Fibroblast of mammary gland (primary cell): ENCODE data around the gene SYT12.

Experiments used
- DNase-seq: peaks from one replicate; pipeline ENCODE4 v3.0.0-alpha.2; 2010; ENCODE audit warnings: low read depth
- H3K4me3 ChIP-seq: 2 replicates; pipeline ENCODE4 v1.5.1; 2011; ENCODE audit warnings: low read depth, mild to moderate bottlenecking, low read length, moderate library complexity; ENCODE audit not compliant: control insufficient read depth
- TF ChIP-seq, protein P1 (sequence below): conservative IDR thresholded peaks from 2 replicates; pipeline ENCODE4 v1.5.1; 2011; ENCODE audit warnings: low read depth, low read length, inconsistent platforms; ENCODE audit not compliant: control insufficient read depth, insufficient read depth

The SYT12 gene

DNA sequence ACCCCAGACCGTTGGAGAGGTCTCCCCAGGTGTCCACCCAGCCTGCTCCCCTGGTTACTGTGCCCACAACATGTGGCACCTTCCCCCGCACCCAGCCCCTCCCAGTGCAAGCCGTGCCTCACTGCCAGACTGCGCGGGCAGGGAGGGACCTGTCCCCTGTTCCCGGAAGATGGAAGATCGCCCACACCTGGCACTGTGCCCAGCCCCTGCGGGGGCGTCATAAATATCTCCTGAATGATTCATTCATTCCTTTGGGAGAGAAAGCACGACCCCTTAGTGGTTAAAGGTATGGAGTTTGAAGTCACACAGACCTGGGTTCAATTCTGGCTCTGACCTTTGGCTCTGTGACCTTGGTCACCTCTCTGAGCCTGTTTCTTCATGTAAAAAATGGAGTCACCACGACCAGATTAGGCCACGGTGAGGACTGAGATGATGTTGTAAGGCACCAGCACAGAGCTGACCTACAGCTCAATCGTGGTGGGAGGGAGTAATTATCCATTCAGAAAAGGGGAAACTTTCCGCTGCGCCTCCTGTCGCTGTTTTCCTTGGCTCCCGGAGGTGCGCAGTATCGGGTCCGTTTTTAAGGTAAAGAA lies 497 bp upstream of the SYT12 start:
- peak; percentile 67 for DNase-seq
- H3K4me3 ChIP-seq = no peak overlapping the region

DNA sequence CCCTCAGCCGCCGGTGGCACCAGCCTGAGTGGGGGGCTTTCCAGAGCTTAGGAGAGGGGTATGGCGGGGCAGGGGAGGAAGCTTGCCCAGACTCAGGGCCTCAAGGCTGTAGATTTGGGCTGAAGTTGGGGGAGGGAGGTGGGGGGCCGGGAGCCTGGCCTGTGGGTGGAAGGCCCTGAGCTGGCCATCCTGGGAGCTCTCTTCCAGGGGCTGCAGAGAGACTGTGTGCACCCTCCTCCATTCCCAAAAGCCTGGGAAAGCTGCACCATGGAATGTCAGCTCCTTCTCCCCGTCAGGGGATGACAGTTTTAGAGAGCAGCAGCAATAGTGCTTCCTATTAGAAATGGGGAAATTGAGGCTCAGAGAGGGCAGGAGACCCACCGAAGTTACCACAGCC lies 1.0 kb downstream of the SYT12 start:
- no peak overlapping the region for H3K4me3 ChIP-seq
- TF ChIP-seq, protein P1, sequence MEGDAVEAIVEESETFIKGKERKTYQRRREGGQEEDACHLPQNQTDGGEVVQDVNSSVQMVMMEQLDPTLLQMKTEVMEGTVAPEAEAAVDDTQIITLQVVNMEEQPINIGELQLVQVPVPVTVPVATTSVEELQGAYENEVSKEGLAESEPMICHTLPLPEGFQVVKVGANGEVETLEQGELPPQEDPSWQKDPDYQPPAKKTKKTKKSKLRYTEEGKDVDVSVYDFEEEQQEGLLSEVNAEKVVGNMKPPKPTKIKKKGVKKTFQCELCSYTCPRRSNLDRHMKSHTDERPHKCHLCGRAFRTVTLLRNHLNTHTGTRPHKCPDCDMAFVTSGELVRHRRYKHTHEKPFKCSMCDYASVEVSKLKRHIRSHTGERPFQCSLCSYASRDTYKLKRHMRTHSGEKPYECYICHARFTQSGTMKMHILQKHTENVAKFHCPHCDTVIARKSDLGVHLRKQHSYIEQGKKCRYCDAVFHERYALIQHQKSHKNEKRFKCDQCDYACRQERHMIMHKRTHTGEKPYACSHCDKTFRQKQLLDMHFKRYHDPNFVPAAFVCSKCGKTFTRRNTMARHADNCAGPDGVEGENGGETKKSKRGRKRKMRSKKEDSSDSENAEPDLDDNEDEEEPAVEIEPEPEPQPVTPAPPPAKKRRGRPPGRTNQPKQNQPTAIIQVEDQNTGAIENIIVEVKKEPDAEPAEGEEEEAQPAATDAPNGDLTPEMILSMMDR = no peak
- no peak for DNase-seq

More for the DNA sequence above, 497 bp upstream of the SYT12 start:
- TF ChIP-seq, protein P1 = no peak

DNA sequence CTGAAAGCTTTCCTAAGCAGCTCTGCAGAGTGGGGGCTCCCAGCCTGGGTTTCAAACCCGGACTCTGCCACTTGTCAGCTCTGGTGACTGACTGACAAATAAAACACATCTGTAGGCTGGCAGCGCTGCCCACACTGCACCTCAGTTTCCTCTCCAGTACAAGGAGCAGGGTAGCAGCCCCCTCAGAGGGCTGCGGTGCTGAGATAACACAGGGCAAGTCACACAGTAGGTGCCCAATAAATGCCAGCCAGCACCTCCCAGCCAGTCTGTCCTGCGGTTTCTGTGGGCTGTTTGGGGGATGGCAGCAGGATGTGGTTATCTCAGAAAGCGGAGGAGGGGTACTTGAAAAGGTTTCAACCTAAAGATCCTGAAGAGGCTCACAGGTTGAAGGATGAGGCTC lies 1.5 kb downstream of the SYT12 start:
- TF ChIP-seq, protein P1 = no peak
- DNase-seq = no peak
- no peak overlapping the region for H3K4me3 ChIP-seq

GRCh38 chr11:67024966-67025365 lies 2.0 kb downstream of the SYT12 start:
- H3K4me3 ChIP-seq = no peak overlapping the region
- no peak for DNase-seq
- TF ChIP-seq, protein P1 = no peak

DNA sequence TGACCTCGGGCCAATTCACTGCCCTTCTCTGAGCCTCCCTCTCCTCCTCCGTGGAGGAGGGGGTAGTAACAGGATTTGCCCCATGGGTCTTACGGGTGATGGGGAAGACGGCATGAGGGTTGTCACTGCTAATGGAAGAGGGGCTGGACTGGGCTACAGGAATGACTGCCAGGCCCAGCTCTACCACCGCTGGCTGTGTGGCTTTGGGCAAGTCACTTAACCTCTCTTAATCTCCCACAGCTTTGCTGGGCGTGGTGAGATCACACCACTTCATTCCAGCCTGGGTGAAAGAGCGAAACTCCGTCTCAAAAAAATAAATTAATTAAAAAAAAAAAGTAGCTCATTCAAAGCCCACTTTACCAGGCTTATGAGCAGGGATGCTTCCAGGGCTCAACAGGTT lies 2.8 kb downstream of the SYT12 start:
- TF ChIP-seq, protein P1 = no peak
- no peak overlapping the region for H3K4me3 ChIP-seq
- DNase-seq = no peak

GRCh38 chr11:67026941-67027340 lies 4.0 kb downstream of the SYT12 start:
- no peak for DNase-seq
- no peak overlapping the region for H3K4me3 ChIP-seq
- TF ChIP-seq, protein P1 = no peak

GRCh38 chr11:67027483-67027930 lies 4.6 kb downstream of the SYT12 start:
- TF ChIP-seq, protein P1 = no peak
- H3K4me3 ChIP-seq = no peak overlapping the region
- DNase-seq = no peak
